ENCODE results near the gene PRKCE.
A peak's percentile ranks its signal among the peaks of the same experiment; 100 is the strongest.

The PRKCE gene

GRCh38 chr2:46079985-46080560 is 428.6 kb downstream of the PRKCE start:
- FAIRE-seq (no peak), DNase-seq (ENCODE audit: insufficient read length, low spot score) (no peak)

- FAIRE-seq (no peak), DNase-seq (ENCODE audit: insufficient read length, low spot score) (no peak)
These were observed 431.3 kb downstream of the PRKCE start for GRCh38 chr2:46082531-46083485.

GRCh38 chr2:46086578-46087070 is 435.1 kb downstream of the PRKCE start:
- DNase-seq (ENCODE audit: insufficient read length, low spot score) = no peak
- no peak for FAIRE-seq

GRCh38 chr2:46087492-46087891 is 436.0 kb downstream of the PRKCE start:
- no peak for DNase-seq (ENCODE audit: insufficient read length, low spot score)
- no peak for FAIRE-seq

- FAIRE-seq (no peak), DNase-seq (ENCODE audit: insufficient read length, low spot score) (no peak)
These were observed 439.5 kb downstream of the PRKCE start for GRCh38 chr2:46091004-46091403.

GRCh38 chr2:46091961-46092667 is 440.6 kb downstream of the PRKCE start:
- DNase-seq (ENCODE audit: insufficient read length, low spot score) = no peak
- FAIRE-seq = no peak

GRCh38 chr2:46094689-46095088 is 443.2 kb downstream of the PRKCE start:
- FAIRE-seq (no peak), DNase-seq (ENCODE audit: insufficient read length, low spot score) (no peak)

GRCh38 chr2:46095830-46096229 is 444.4 kb downstream of the PRKCE start:
- DNase-seq (ENCODE audit: insufficient read length, low spot score) = no peak
- FAIRE-seq = peak; percentile 85

GRCh38 chr2:46096260-46096659 is 444.8 kb downstream of the PRKCE start:
- no peak for DNase-seq (ENCODE audit: insufficient read length, low spot score)
- no peak for FAIRE-seq

GRCh38 chr2:46097714-46098480 is 446.4 kb downstream of the PRKCE start:
- peak; percentile 93 for FAIRE-seq

GRCh38 chr2:46098621-46099062 is 447.2 kb downstream of the PRKCE start:
- DNase-seq (ENCODE audit: insufficient read length, low spot score) = peak; percentile 53
- peak; percentile 67 for FAIRE-seq

More at GRCh38 chr2:46097714-46098480, 446.4 kb downstream of the PRKCE start:
- peak; percentile 91 for DNase-seq (ENCODE audit: insufficient read length, low spot score)

GRCh38 chr2:46101557-46102220 is 450.2 kb downstream of the PRKCE start:
- FAIRE-seq (no peak), DNase-seq (ENCODE audit: insufficient read length, low spot score) (no peak)

- FAIRE-seq (no peak), DNase-seq (ENCODE audit: insufficient read length, low spot score) (no peak)
These were observed 455.2 kb downstream of the PRKCE start for GRCh38 chr2:46106690-46107089.

GRCh38 chr2:46114996-46115395 is 463.5 kb downstream of the PRKCE start:
- DNase-seq (ENCODE audit: insufficient read length, low spot score) = no peak
- peak; percentile 31 for FAIRE-seq

GRCh38 chr2:46116150-46116549 is 464.7 kb downstream of the PRKCE start:
- FAIRE-seq (no peak), DNase-seq (ENCODE audit: insufficient read length, low spot score) (no peak)

- DNase-seq (ENCODE audit: insufficient read length, low spot score) (no peak), FAIRE-seq (no peak)
These were observed 465.1 kb downstream of the PRKCE start for GRCh38 chr2:46116553-46116991.

- FAIRE-seq (no peak), DNase-seq (ENCODE audit: insufficient read length, low spot score) (no peak)
These were observed 465.9 kb downstream of the PRKCE start for GRCh38 chr2:46117379-46117778.

GRCh38 chr2:46117994-46118393 is 466.5 kb downstream of the PRKCE start:
- no peak for DNase-seq (ENCODE audit: insufficient read length, low spot score)
- no peak for FAIRE-seq

- no peak for FAIRE-seq
- DNase-seq (ENCODE audit: insufficient read length, low spot score) = no peak
These were observed 467.3 kb downstream of the PRKCE start for GRCh38 chr2:46118656-46119371.
